Hematopoietic multipotent progenitor cell treated with erythropoietin and hydrocortisone succinate and interleukin-3 and kit ligand, for 15 days (in vitro differentiated cells): ENCODE data around the gene EPB41L4A.
"Not testable (repeated sequence)": the region's sequence is repeated elsewhere in the genome, so short reads cannot be mapped to it uniquely, and the experiment has no call there.

Experiments used
- DNase-seq: peaks from one replicate; pipeline ENCODE4 v3.0.0-alpha.2; 2015; ENCODE audit warnings: low spot score

The EPB41L4A gene

GRCh38 chr5:112253478-112254250, 165.4 kb downstream of the EPB41L4A start:
- no peak for DNase-seq

- DNase-seq: no peak
Measured at GRCh38 chr5:112250551-112250950, 168.5 kb downstream of the EPB41L4A start.

- DNase-seq: no peak
Measured at GRCh38 chr5:112248623-112249022, 170.5 kb downstream of the EPB41L4A start.

GRCh38 chr5:112247960-112248359, 171.1 kb downstream of the EPB41L4A start:
- no peak for DNase-seq

- no peak for DNase-seq
Measured at GRCh38 chr5:112245656-112246055, 173.4 kb downstream of the EPB41L4A start.

GRCh38 chr5:112239996-112240395, 179.1 kb downstream of the EPB41L4A start:
- no peak for DNase-seq

- DNase-seq: no peak
Measured at GRCh38 chr5:112238473-112238872, 180.6 kb downstream of the EPB41L4A start.

GRCh38 chr5:112237456-112237855, 181.6 kb downstream of the EPB41L4A start:
- DNase-seq: no peak

GRCh38 chr5:112234000-112234399, 185.1 kb downstream of the EPB41L4A start:
- DNase-seq: no peak

GRCh38 chr5:112232667-112233066, 186.4 kb downstream of the EPB41L4A start:
- no peak for DNase-seq

GRCh38 chr5:112230606-112231005, 188.5 kb downstream of the EPB41L4A start:
- no peak for DNase-seq

GRCh38 chr5:112228667-112229066, 190.4 kb downstream of the EPB41L4A start:
- DNase-seq: no peak

- DNase-seq: no peak
Measured at GRCh38 chr5:112227911-112228631, 191.0 kb downstream of the EPB41L4A start.

- DNase-seq: no peak
Measured at GRCh38 chr5:112226215-112226614, 192.9 kb downstream of the EPB41L4A start.

GRCh38 chr5:112222997-112223396, 196.1 kb downstream of the EPB41L4A start:
- DNase-seq: not testable (repeated sequence)

- no peak for DNase-seq
Measured at GRCh38 chr5:112221128-112221527, 197.9 kb downstream of the EPB41L4A start.

GRCh38 chr5:112219000-112219399, 200.1 kb downstream of the EPB41L4A start:
- no peak for DNase-seq

GRCh38 chr5:112217843-112218579, 201.1 kb downstream of the EPB41L4A start:
- no peak for DNase-seq

GRCh38 chr5:112216140-112216539, 202.9 kb downstream of the EPB41L4A start:
- DNase-seq: no peak

- DNase-seq: peak; percentile 50
Measured at GRCh38 chr5:112210430-112211005, 208.6 kb downstream of the EPB41L4A start.

- DNase-seq: peak; percentile 59
Measured at GRCh38 chr5:112208699-112209615, 210.1 kb downstream of the EPB41L4A start.
